K562 (cell line): Measurements from ENCODE around the gene PPP1R15A. TPM values are rescaled to one million over a fixed set of nuclear protein-coding genes. Genes with fewer than 3 reads are reported as not detected.

Experiments
- GABPB1 ChIP-seq: sonication (generic); formaldehyde crosslinking; IDR thresholded peaks from 2 replicates; pipeline ENCODE4 v1.8.0; 2022; ENCODE audit warnings: mild to moderate bottlenecking, missing genetic modification reagents
- GTF2E2 ChIP-seq: fragments of 200-800 bp; sonication (Bioruptor generic); IDR thresholded peaks from 2 replicates; pipeline ENCODE4 v1.6.1; 2016; ENCODE audit warnings: missing genetic modification characterization, missing compliant biosample characterization
- HDGF ChIP-seq: fragments of 450-650 bp; IDR thresholded peaks from 2 replicates; pipeline ENCODE4 v1.6.1; 2016
- ILF3 ChIP-seq: fragments of 450-650 bp; IDR thresholded peaks from 2 replicates; pipeline ENCODE4 v1.6.1; 2018; ENCODE audit warnings: antibody characterized with exemption, mild to moderate bottlenecking, moderate library complexity, borderline replicate concordance
- NBN ChIP-seq: fragments of 450-650 bp; IDR thresholded peaks from 2 replicates; pipeline ENCODE4 v1.6.1; 2016; ENCODE audit warnings: low read depth, mild to moderate bottlenecking
- NR2C1 ChIP-seq, 2 experiments: fragments of 450-650 bp; IDR thresholded peaks; 2 replicates each; pipeline ENCODE4 v1.6.1; 2017; ENCODE audit warnings: mild to moderate bottlenecking in 2 of 2, antibody characterized with exemption in 1 of 2, inconsistent platforms in 1 of 2, missing compliant biosample characterization in 1 of 2, missing genetic modification characterization in 1 of 2
- POLR2AphosphoS2 ChIP-seq: IDR thresholded peaks from 2 replicates; pipeline ENCODE4 v1.6.1; 2012; ENCODE audit warnings: low read length, improper control_type of control experiment
- POLR3G ChIP-seq: IDR thresholded peaks from 2 replicates; pipeline ENCODE4 v1.6.1; 2011; ENCODE audit not compliant: insufficient read length, insufficient replicate concordance; ENCODE audit errors: extremely low read depth
- TFAM ChIP-seq: fragments of 250-450 bp; sonication (Bioruptor Pico); conservative IDR thresholded peaks from 2 replicates; pipeline ENCODE4 v1.5.0; 2021; ENCODE audit warnings: mild to moderate bottlenecking, moderate library complexity
- YY1 ChIP-seq, 3 experiments: IDR thresholded peaks; 2 replicates each; pipeline ENCODE4 v1.6.1; 2011; ENCODE audit warnings: low read length in 2 of 3, mild to moderate bottlenecking in 2 of 3, moderate library complexity in 2 of 3, borderline replicate concordance in 1 of 3, control low read depth in 1 of 3, low read depth in 1 of 3; ENCODE audit not compliant: insufficient read depth in 3 of 3, insufficient replicate concordance in 2 of 3, control insufficient read depth in 1 of 3, insufficient read length in 1 of 3; ENCODE audit errors: extremely low read depth in 1 of 3
- ZNF121 ChIP-seq: sonication (generic); formaldehyde crosslinking; conservative IDR thresholded peaks from 2 replicates; pipeline ENCODE4 v1.8.0; 2022; ENCODE audit warnings: missing genetic modification reagents
- ZNF197 ChIP-seq: fragments of 200-800 bp; sonication (Bioruptor generic); IDR thresholded peaks from 2 replicates; pipeline ENCODE4 v1.6.1; 2016; ENCODE audit warnings: low read depth, missing genetic modification characterization, missing compliant biosample characterization
- ZNF444 ChIP-seq: fragments of 250-450 bp; sonication (Bioruptor Pico); IDR thresholded peaks from 2 replicates; pipeline ENCODE4 v1.4.0; 2020; ENCODE audit warnings: mild to moderate bottlenecking, moderate library complexity
- ZNF57 ChIP-seq: fragments of 450-650 bp; formaldehyde crosslinking; IDR thresholded peaks from 2 replicates; pipeline ENCODE4 v1.4.0; 2020; ENCODE audit warnings: mild to moderate bottlenecking, moderate library complexity
- ZNF668 ChIP-seq: fragments of 250-450 bp; sonication (Bioruptor Pico); IDR thresholded peaks from 2 replicates; pipeline ENCODE4 v1.8.0; 2022; ENCODE audit warnings: mild to moderate bottlenecking, inconsistent platforms
- ZNF717 ChIP-seq: fragments of 250-450 bp; sonication (Bioruptor Pico); IDR thresholded peaks from 2 replicates; pipeline ENCODE4 v1.5.0; 2021
- polyA plus RNA-seq, 8 experiments: library from polyadenylated mRNA; depleted of rRNA in 4 of 8; stranded (reverse) in 5 of 8; unstranded in 3 of 8; fragments of >200 nt; fragmentation: Nextera tagmentation in 2 of 8; fragmentation: Illumina TruSeq in 1 of 8; extraction: Ambion mirVana in 2 of 8; extraction: Trizol in 1 of 8; gene quantifications; 2 replicates each; pipeline versions ENCODE4 v1.2.1 to v1.2.3, GENCODE V29; 2011 to 2014; ENCODE audit warnings: inconsistent platforms in 1 of 8, missing spikeins in 1 of 8
- total RNA-seq, 7 experiments: library from RNA; depleted of rRNA in 6 of 7; stranded (reverse); fragments of >200 nt in 6 of 7; fragmentation: Illumina TruSeq in 2 of 7; extraction: Trizol in 2 of 7; gene quantifications; 2 replicates each; pipeline versions ENCODE4 v1.2.1 to v1.2.3, GENCODE V29; 2011 to 2021; ENCODE audit warnings: low replicate concordance in 1 of 7
- TF ChIP-seq, protein P1 (sequence below): fragments of 450-650 bp; IDR thresholded peaks from 2 replicates; pipeline ENCODE4 v1.6.1; 2017; ENCODE audit warnings: antibody characterized with exemption, mild to moderate bottlenecking
- TF ChIP-seq, protein P2 (sequence below): fragments of 200-800 bp; sonication (Bioruptor generic); IDR thresholded peaks from 2 replicates; pipeline ENCODE4 v1.6.1; 2016; ENCODE audit warnings: missing genetic modification characterization, missing compliant biosample characterization

The PPP1R15A gene
- total and polyA plus RNA-seq, 9 of the 15 experiments (the other 6 are each of a cell fraction or from before 2014, with no cell fraction given) = 0.42 to 73.7 (median 44.0) TPM

DNA sequence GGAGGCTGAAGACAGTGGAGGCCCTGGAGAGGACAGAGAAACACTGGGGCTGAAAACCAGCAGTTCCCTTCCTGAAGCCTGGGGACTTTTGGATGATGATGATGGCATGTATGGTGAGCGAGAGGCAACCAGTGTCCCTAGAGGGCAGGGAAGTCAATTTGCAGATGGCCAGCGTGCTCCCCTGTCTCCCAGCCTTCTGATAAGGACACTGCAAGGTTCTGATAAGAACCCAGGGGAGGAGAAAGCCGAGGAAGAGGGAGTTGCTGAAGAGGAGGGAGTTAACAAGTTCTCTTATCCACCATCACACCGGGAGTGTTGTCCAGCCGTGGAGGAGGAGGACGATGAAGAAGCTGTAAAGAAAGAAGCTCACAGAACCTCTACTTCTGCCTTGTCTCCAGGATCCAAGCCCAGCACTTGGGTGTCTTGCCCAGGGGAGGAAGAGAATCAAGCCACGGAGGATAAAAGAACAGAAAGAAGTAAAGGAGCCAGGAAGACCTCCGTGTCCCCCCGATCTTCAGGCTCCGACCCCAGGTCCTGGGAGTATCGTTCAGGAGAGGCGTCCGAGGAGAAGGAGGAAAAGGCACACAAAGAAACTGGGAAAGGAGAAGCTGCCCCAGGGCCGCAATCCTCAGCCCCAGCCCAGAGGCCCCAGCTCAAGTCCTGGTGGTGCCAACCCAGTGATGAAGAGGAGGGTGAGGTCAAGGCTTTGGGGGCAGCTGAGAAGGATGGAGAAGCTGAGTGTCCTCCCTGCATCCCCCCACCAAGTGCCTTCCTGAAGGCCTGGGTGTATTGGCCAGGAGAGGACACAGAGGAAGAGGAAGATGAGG is 1.5 kb downstream of the PPP1R15A start (continued):
- TF ChIP-seq YY1 (IDR thresholded peaks at IDR 0.05; ENCODE audit: borderline replicate concordance in 1 of 3, control insufficient read depth in 1 of 3, extremely low read depth in 1 of 3, insufficient read depth in 3 of 3, insufficient read length in 1 of 3, insufficient replicate concordance in 2 of 3, low read depth in 1 of 3, low read length in 2 of 3) = peak in 1 of 3 experiments; percentile 66
- TF ChIP-seq TFAM = no peak
- no peak; the same call in 1 of the 2 replicates for TF ChIP-seq GTF2E2 (tag)
- TF ChIP-seq ZNF668 (CRISPR knock-in tag) = no peak
- 0 out of 2 replicates have a peak, but pooled peaks have one; percentile 25 for TF ChIP-seq ILF3
- TF ChIP-seq HDGF = 0 out of 2 replicates have a peak, but pooled peaks have one; percentile 3
- TF ChIP-seq, protein P1, sequence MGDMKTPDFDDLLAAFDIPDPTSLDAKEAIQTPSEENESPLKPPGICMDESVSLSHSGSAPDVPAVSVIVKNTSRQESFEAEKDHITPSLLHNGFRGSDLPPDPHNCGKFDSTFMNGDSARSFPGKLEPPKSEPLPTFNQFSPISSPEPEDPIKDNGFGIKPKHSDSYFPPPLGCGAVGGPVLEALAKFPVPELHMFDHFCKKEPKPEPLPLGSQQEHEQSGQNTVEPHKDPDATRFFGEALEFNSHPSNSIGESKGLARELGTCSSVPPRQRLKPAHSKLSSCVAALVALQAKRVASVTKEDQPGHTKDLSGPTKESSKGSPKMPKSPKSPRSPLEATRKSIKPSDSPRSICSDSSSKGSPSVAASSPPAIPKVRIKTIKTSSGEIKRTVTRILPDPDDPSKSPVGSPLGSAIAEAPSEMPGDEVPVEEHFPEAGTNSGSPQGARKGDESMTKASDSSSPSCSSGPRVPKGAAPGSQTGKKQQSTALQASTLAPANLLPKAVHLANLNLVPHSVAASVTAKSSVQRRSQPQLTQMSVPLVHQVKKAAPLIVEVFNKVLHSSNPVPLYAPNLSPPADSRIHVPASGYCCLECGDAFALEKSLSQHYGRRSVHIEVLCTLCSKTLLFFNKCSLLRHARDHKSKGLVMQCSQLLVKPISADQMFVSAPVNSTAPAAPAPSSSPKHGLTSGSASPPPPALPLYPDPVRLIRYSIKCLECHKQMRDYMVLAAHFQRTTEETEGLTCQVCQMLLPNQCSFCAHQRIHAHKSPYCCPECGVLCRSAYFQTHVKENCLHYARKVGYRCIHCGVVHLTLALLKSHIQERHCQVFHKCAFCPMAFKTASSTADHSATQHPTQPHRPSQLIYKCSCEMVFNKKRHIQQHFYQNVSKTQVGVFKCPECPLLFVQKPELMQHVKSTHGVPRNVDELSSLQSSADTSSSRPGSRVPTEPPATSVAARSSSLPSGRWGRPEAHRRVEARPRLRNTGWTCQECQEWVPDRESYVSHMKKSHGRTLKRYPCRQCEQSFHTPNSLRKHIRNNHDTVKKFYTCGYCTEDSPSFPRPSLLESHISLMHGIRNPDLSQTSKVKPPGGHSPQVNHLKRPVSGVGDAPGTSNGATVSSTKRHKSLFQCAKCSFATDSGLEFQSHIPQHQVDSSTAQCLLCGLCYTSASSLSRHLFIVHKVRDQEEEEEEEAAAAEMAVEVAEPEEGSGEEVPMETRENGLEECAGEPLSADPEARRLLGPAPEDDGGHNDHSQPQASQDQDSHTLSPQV = peak; percentile 64
- no peak for TF ChIP-seq ZNF121
- no peak; the same call in 1 of the 2 replicates for TF ChIP-seq GABPB1 (CRISPR knock-in tag)
- no peak for TF ChIP-seq ZNF717 (CRISPR knock-in tag)
- TF ChIP-seq, protein P2, sequence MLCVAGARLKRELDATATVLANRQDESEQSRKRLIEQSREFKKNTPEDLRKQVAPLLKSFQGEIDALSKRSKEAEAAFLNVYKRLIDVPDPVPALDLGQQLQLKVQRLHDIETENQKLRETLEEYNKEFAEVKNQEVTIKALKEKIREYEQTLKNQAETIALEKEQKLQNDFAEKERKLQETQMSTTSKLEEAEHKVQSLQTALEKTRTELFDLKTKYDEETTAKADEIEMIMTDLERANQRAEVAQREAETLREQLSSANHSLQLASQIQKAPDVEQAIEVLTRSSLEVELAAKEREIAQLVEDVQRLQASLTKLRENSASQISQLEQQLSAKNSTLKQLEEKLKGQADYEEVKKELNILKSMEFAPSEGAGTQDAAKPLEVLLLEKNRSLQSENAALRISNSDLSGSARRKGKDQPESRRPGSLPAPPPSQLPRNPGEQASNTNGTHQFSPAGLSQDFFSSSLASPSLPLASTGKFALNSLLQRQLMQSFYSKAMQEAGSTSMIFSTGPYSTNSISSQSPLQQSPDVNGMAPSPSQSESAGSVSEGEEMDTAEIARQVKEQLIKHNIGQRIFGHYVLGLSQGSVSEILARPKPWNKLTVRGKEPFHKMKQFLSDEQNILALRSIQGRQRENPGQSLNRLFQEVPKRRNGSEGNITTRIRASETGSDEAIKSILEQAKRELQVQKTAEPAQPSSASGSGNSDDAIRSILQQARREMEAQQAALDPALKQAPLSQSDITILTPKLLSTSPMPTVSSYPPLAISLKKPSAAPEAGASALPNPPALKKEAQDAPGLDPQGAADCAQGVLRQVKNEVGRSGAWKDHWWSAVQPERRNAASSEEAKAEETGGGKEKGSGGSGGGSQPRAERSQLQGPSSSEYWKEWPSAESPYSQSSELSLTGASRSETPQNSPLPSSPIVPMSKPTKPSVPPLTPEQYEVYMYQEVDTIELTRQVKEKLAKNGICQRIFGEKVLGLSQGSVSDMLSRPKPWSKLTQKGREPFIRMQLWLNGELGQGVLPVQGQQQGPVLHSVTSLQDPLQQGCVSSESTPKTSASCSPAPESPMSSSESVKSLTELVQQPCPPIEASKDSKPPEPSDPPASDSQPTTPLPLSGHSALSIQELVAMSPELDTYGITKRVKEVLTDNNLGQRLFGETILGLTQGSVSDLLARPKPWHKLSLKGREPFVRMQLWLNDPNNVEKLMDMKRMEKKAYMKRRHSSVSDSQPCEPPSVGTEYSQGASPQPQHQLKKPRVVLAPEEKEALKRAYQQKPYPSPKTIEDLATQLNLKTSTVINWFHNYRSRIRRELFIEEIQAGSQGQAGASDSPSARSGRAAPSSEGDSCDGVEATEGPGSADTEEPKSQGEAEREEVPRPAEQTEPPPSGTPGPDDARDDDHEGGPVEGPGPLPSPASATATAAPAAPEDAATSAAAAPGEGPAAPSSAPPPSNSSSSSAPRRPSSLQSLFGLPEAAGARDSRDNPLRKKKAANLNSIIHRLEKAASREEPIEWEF (CRISPR knock-in tag) = peak; percentile 92
- no peak for TF ChIP-seq POLR3G
- no peak for TF ChIP-seq ZNF57
- TF ChIP-seq POLR2AphosphoS2 = no peak
- peak; percentile 78 for TF ChIP-seq ZNF197 (CRISPR knock-in tag)
- TF ChIP-seq NBN = peak; percentile 95
- no peak for TF ChIP-seq ZNF444 (CRISPR knock-in tag)
- TF ChIP-seq NR2C1 (IDR thresholded peaks at IDR 0.05) = 0 out of 2 replicates have a peak, but pooled peaks have one; percentile 45
- peak; percentile 68 for TF ChIP-seq NR2C1 (tag; IDR thresholded peaks at IDR 0.05)
